GM19455 (cell line): ENCODE data around the gene TMEM192.
A peak's percentile ranks its signal among the peaks of the same experiment; 100 is the strongest.
"Not testable (repeated sequence)": the region's sequence is repeated elsewhere in the genome, so short reads cannot be mapped to it uniquely, and the experiment has no call there.

Experiments
- ATAC-seq: cut with Tn5 transposase; IDR thresholded peaks from one replicate; pipeline ENCODE4 v1.9.1; 2021; ENCODE audit not compliant: unreplicated experiment

Gene TMEM192

GRCh38 chr4:165112368-165113121 is at the start of gene TMEM192:
Gene TMEM192, minus strand, starts transcription at chr4:165112860. Its CDS starts 87 bp downstream, at chr4:165112773.
- ATAC-seq, result peak; percentile 98

DNA sequence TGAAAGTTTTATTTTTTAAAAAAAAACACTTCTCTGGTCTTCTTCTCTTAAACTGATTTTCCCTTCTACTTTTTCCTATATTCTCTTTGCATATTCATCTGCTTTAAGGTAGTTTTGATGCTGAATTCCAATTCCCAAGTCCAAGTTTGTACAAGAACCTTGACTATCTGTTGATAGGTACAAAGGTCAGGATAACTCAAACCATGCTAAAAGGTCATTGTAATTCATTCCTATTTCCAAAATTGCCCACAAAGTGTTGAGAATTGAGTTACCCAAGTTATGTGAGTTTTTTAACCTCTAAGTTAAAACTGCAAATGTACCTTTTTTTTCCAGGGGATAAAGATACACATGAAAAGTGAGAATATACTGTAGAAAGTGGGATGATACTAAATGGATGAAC is 46.1 kb upstream of the TMEM192 start:
- ATAC-seq, result no peak

DNA sequence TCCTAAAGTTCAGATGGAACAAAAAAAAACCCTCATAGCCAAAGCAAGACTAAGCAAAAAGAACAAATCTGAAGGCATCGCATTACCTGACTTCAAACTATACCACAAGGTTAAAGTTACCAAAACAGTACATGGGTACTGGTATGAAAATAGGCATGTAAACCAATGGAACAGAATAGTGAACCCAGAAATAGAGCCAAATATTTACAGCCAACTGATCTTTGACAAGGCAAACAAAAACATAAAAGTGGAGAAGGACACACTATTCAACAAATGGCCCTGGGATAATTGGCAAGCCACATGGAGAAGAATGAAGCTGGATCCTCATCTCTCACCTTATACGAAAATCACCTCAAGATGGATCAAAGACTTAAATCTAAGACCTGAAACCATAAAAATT is 44.2 kb upstream of the TMEM192 start:
- no peak for ATAC-seq

DNA sequence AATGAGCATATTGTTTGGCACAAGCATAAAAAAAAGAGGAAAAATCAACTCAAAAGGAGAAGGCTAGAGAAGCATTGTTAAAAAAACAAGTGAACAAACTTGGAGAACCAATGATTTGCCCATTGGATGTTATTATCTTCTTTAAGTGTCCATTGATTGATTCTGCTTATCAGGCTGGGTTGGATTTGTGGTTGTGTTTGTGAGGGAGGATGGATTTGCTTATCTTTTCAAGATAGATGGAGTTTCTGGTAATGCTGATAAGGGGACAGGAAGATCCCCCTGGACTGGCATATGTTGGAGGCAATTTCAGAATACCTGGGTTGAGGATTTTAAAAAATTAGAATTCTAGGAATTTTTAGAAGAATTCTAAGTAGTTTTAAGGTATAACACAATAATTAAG is 41.8 kb upstream of the TMEM192 start:
- no peak for ATAC-seq

- ATAC-seq, result no peak
Observed at GRCh38 chr4:165152527-165152926, 39.9 kb upstream of the TMEM192 start.

DNA sequence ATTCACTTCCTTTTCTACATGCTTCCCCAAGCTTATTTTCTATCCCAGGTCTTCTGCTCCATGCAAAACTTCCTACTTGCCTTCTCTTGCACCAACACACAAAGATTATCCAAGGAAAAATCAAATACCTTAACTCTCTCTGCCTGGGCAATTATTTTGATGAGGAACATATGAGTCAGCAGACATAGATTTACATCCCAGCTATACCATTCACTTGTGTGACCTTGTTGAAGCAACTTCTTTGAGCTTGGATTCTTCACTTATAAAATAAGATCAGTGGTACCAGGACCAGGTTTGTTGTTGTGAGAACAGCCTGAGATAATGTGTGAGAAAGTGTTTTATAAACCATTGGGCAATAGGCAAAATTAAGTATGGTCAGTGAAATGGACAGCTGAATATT is 39.1 kb upstream of the TMEM192 start:
- no peak for ATAC-seq

- ATAC-seq, result no peak
Observed at GRCh38 chr4:165150545-165150944, 37.9 kb upstream of the TMEM192 start.

- ATAC-seq, result no peak
Observed at GRCh38 chr4:165138843-165139242, 26.2 kb upstream of the TMEM192 start.

DNA sequence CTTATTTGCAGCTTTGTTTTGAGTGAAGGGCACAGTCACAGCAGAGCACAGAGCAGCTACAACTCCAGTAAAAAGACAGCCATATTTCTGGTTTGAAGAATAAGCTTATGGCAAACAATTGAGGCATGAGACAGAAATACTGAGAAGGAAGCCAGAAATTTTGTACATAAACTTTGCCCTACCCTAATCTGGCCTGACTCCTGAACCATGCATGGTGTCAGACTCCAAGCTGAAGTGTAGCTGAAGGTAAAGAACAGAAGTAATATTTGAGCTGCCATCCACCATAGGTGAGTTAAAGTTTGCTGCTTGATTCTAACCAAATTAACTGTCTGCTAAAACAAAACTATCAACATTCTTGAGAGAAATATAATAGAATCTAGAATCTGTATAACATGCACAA is 24.5 kb upstream of the TMEM192 start:
- no peak for ATAC-seq

DNA sequence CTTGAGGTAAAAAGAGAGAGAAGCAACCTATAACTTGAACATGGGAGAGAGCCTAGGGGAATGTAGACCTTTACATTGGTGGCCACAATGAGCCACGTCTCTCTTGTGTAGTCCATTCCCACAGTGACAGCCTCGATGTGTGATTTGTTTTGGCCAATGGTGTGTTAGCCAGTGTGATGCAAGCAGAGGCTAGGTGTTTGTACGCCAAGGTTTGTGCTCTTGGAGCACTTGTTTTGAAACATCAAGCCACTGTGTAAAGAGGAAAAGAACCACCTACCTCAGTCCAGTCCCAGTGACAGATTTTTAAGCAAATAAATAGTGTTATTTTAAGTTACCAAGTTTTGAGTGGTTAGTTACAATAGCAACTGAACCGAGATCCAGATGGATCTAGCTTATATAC is 23.9 kb upstream of the TMEM192 start:
- ATAC-seq, result no peak

DNA sequence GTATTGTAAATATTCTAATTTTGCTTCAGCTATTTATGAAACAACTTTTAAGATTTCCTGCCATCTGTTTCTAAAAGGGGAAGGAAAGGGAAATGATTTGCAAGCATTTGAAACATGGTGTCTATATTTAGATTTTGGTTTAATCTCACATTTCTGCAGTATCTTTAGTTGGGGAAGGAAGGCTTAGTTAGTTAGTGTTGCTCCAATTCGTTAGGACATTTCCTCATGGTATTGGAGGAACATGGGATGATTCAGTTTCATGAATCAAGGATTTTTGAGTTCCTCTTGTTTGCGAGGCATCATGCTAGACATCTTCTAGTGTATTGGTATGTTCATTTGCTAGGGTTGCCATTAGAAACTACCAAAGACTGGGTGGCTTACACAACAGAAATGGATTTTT is 20.5 kb upstream of the TMEM192 start:
- no peak for ATAC-seq

- ATAC-seq, result peak; percentile 90
Observed at GRCh38 chr4:165131247-165131832, 18.7 kb upstream of the TMEM192 start.

DNA sequence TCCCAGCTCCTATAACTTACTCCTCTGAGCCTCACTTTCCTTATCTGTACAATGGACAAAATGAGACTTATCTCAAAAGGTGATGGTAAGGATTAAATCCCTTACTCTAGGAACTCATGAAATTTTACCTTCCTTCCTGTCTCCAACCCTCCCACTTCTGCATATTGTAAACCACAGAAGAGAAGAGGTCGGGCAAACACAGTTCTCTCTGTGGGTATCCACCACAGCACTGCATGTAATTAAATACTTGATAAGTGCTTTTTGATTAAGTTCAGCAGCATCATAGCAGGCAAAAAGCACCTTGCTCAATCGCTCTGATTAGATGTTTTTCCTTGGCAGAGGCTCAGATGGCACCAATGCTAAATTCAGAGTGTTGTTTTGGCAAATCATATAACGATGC is 17.3 kb upstream of the TMEM192 start:
- ATAC-seq, result no peak

GRCh38 chr4:165125869-165126499 is 13.3 kb upstream of the TMEM192 start:
- not testable (repeated sequence) for ATAC-seq

DNA sequence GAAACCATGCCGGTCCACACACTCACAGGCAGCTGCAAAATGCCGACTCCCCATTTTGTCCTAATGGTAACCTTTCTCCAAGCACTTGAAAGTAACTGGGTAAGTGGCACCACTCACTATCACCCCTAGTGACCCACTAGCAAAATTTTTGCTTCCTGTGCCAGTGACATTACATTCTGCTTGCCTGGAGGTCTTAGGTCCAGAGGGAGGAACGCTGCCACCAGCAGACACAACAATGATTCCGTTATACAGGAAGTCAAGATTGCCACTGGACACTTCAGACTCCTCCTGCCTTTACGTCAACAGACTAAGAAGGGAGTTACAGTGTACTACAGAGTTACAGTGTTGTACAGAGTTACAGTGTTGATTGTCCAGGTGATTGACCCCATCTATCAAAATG is 11.8 kb upstream of the TMEM192 start:
- ATAC-seq, result no peak

- peak; percentile 89 for ATAC-seq
Observed at GRCh38 chr4:165118256-165118909, 5.7 kb upstream of the TMEM192 start.

DNA sequence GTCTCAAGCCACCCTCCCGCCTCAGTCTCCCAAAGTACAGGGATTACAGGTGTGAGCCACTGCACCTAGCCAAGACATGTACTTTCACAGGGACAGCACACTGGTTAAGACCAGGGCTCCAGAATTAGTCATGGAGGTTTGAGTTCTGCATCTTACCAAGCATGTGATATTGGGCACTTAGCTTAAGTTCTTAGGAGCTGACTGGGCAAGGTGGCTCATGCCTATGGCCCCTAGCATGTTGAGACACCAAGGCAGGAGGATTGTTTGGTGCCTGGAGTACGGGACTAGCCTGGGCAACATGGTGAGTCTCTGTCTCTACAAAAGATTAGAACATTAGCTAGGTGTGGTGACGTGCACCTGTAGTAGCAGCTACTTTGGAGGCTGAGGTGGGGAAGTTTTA is 2.6 kb upstream of the TMEM192 start:
- ATAC-seq, result no peak

DNA sequence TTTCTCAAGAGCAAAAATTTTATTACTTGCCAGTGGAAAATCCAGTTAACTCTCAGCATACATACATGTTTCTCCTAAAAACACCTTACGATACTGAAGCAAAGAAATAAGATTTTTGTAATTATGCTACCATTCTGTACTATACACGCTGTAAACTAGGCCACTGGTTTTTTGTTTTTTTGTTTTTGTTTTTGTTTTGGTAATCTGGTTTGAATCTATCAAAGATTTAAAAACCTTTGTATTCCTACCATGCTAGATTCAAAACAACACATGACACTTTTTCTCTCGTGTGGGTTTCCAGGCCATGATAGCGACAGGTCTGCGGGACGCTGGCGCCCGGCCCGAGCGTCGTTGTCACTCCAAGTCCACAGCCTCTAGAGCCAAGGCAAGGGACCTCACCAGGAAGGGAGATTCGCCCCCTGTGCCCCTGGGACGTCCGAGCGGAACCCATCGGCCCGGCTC is 723 bp downstream of the TMEM192 start:
- ATAC-seq, result no peak

DNA sequence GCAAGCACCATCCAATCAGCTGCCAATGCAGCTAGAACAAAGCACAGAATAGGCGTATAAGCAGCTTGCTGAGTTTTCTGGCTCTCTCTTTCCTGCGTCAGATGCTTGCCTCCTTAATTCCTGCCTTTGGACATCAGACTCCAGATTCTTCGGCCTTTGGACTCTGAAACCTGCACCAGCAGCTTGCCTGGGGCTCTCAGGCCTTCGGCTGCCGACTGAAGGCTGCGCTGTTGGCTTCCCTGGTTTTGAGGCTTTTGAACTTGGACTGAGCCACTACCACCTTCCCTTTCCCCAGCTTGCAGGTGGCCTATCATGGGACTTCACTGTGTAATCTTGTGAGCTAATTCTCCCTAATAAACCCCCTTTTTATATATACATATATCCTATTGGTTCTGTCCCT is 6.1 kb downstream of the TMEM192 start:
- ATAC-seq, result no peak

GRCh38 chr4:165101641-165102040 is 11.0 kb downstream of the TMEM192 start:
- ATAC-seq, result no peak

GRCh38 chr4:165096776-165097175 is 15.9 kb downstream of the TMEM192 start:
- no peak for ATAC-seq

DNA sequence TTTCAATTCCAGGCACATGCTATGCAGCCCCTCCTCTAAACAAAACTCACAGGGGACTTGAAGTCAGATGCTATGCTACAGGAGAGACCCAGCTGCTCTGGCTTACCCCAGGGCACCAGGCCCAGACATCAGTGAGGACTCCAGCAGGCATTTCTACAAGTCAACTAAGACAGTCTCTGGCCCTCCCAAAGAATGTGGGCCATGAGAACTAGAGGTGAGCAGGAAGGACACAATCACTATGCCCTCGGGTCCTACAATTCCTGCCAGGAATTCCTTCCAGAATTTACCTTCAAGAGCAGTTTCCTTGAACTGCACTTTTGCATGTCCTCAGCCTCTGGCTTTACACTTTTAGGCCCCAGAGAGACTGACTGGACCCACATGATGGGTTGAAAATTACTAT is 17.4 kb downstream of the TMEM192 start:
- ATAC-seq, result no peak
